ENCODE data around the gene OR6V1. TPM values are rescaled to one million over a fixed set of nuclear protein-coding genes. Genes with fewer than 3 reads are reported as not detected.
A peak's percentile ranks its signal among the peaks of the same experiment; 100 is the strongest.

Gene OR6V1
- total and polyA plus RNA-seq, 8 donors: not detected

GRCh38 chr7:143055754-143056153 is 3.6 kb downstream of the OR6V1 start:
- no peak overlapping the region for H3K27ac ChIP-seq
- intact Hi-C loops (cut with DNase I; ENCODE audit: low total_unique reads): no loop called here
- no peaks in the 10 kb centered on the region for H3K9me3 ChIP-seq
- no peak overlapping the region for H3K4me3 ChIP-seq
- H3K27me3 ChIP-seq: no peaks in the 10 kb centered on the region
- no peaks in the 10 kb centered on the region for H3K36me3 ChIP-seq
- no peaks in the 10 kb centered on the region for H3K4me1 ChIP-seq
- no peak for TF ChIP-seq POLR2A (IDR thresholded peaks at IDR 0.05)
- DNase-seq: no peak

- WGBS, 5 donors: 74 to 80% (median 77%) methylated on average over 3 of the region's 3 CpGs
- intact Hi-C loops (cut with DNase I; ENCODE audit: low total_unique reads): no loop called here
Observed at GRCh38 chr7:143063741-143064140, 11.6 kb downstream of the OR6V1 start.

DNA sequence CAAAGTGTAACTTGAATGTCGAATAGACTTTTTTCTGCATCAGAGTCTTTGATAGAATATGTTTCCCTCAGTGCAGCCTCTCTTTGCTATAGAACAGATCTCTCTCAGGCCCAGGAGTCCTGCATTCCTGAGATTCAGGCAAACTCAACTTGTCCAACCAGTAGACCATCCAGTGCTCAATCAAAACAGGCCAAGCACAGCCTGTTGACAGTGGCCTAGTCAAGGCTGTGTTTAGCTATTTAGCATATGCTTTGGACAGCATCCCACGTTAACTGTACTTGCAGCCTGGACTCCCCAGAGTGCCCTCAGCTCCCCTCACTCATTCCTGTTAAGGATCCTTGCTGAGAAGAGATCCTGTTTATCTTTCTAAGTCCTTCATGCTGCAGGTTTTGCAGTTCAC is 16.3 kb downstream of the OR6V1 start:
- Histone ChIP-seq H3K27me3 (no peaks in the 10 kb centered on the region), H3K4me3 (no peak overlapping the region)
- WGBS, 5 donors: 50 to 75% (median 65%) methylated on average over 2 of the region's 2 CpGs

More at GRCh38 chr7:143063741-143064140, 11.6 kb downstream of the OR6V1 start:
- H3K4me3 ChIP-seq: no peak overlapping the region
- no peak for DNase-seq
- no peaks in the 10 kb centered on the region for H3K27me3 ChIP-seq
- H3K9me3 ChIP-seq: no peaks in the 10 kb centered on the region
- no peaks in the 10 kb centered on the region for H3K36me3 ChIP-seq
- no peak for TF ChIP-seq POLR2AphosphoS5 (IDR thresholded peaks at IDR 0.05)
- no peaks in the 10 kb centered on the region for H3K4me1 ChIP-seq
- no peak overlapping the region for H3K27ac ChIP-seq

GRCh38 chr7:143069912-143070500 is 17.9 kb downstream of the OR6V1 start:
- Histone ChIP-seq H3K9me3 (no peaks in the 10 kb centered on the region), H3K4me3 (no peak overlapping the region), H3K36me3 (no peaks in the 10 kb centered on the region), H3K4me1 (no peaks in the 10 kb centered on the region), H3K27me3 (no peaks in the 10 kb centered on the region), H3K27ac (no peak overlapping the region)
- WGBS, 5 donors: 61 to 73% (median 70%) methylated on average over 6 of the region's 6 CpGs
- TF ChIP-seq POLR2A (IDR thresholded peaks at IDR 0.05) (no peak), POLR2AphosphoS5 (IDR thresholded peaks at IDR 0.05) (no peak), EP300 (IDR thresholded peaks at IDR 0.05) (no peak)
- TF ChIP-seq, protein P1, sequence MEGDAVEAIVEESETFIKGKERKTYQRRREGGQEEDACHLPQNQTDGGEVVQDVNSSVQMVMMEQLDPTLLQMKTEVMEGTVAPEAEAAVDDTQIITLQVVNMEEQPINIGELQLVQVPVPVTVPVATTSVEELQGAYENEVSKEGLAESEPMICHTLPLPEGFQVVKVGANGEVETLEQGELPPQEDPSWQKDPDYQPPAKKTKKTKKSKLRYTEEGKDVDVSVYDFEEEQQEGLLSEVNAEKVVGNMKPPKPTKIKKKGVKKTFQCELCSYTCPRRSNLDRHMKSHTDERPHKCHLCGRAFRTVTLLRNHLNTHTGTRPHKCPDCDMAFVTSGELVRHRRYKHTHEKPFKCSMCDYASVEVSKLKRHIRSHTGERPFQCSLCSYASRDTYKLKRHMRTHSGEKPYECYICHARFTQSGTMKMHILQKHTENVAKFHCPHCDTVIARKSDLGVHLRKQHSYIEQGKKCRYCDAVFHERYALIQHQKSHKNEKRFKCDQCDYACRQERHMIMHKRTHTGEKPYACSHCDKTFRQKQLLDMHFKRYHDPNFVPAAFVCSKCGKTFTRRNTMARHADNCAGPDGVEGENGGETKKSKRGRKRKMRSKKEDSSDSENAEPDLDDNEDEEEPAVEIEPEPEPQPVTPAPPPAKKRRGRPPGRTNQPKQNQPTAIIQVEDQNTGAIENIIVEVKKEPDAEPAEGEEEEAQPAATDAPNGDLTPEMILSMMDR (IDR thresholded peaks at IDR 0.05): no peak
- DNase-seq: no peak
- intact Hi-C loops (cut with DNase I; ENCODE audit: low total_unique reads): no loop called here

More for the DNA sequence above, 16.3 kb downstream of the OR6V1 start:
- H3K9me3 ChIP-seq: no peaks in the 10 kb centered on the region
- peak in 1 of 2 donors; percentile 7 for DNase-seq
- no peak overlapping the region for H3K27ac ChIP-seq
- H3K4me1 ChIP-seq: no peaks in the 10 kb centered on the region
- intact Hi-C loops (cut with DNase I; ENCODE audit: low total_unique reads): no loop called here
- TF ChIP-seq POLR2AphosphoS5 (IDR thresholded peaks at IDR 0.05) (no peak), EP300 (IDR thresholded peaks at IDR 0.05) (no peak)
- TF ChIP-seq, protein P1 (IDR thresholded peaks at IDR 0.05): no peak
- no peaks in the 10 kb centered on the region for H3K36me3 ChIP-seq

GRCh38 chr7:143073556-143073955 is 21.4 kb downstream of the OR6V1 start:
- Histone ChIP-seq H3K4me1 (no peaks in the 10 kb centered on the region), H3K27ac (no peak overlapping the region), H3K27me3 (no peaks in the 10 kb centered on the region), H3K4me3 (no peak overlapping the region), H3K36me3 (no peaks in the 10 kb centered on the region), H3K9me3 (no peaks in the 10 kb centered on the region)
- WGBS, 5 donors: 77 to 83% (median 79%) methylated on average over 3 of the region's 3 CpGs
- TF ChIP-seq POLR2A (IDR thresholded peaks at IDR 0.05) (no peak), POLR2AphosphoS5 (IDR thresholded peaks at IDR 0.05) (no peak), EP300 (IDR thresholded peaks at IDR 0.05) (no peak)
- TF ChIP-seq, protein P1 (IDR thresholded peaks at IDR 0.05): no peak
- intact Hi-C loops (cut with DNase I; ENCODE audit: low total_unique reads): no loop called here
- no peak for DNase-seq

All from stomach (tissue), 9 donors.